Left ventricle myocardium inferior (tissue), 1 donor: ENCODE data around the gene GRID1. TPM values are rescaled to one million over a fixed set of nuclear protein-coding genes. Genes with fewer than 3 reads are reported as not detected.

Experiments
- DNase-seq: peaks from one replicate; pipeline ENCODE4 v3.0.0-alpha.2; 2020
- H3K27ac ChIP-seq: fragments of 200-600 bp; replicated peaks from 2 replicates; pipeline ENCODE4 v1.8.0; 2021
- H3K27me3 ChIP-seq: fragments of 200-600 bp; 2 replicates; pipeline ENCODE4 v1.8.0; 2021; ENCODE audit warnings: low read depth
- H3K36me3 ChIP-seq: fragments of 200-600 bp; 2 replicates; pipeline ENCODE4 v1.8.0; 2021
- H3K4me1 ChIP-seq: fragments of 200-600 bp; 2 replicates; pipeline ENCODE4 v1.8.0; 2021
- H3K4me3 ChIP-seq: fragments of 200-600 bp; 2 replicates; pipeline ENCODE4 v1.8.0; 2021; ENCODE audit warnings: mild to moderate bottlenecking, moderate library complexity
- H3K9me3 ChIP-seq: fragments of 200-600 bp; replicated peaks from 2 replicates; pipeline ENCODE4 v1.8.0; 2021
- intact Hi-C: fragments of 100-400 bp; cut with micrococcal nuclease; formaldehyde crosslinking; loops from one replicate; pipeline ENCODE4 v1.11.0; 2022
- long read RNA-seq: library from polyadenylated mRNA; unstranded; transcript quantifications from one replicate; pipeline ENCODE4 v2.0.0, GENCODE V29; 2021
- total RNA-seq: library from RNA; stranded (reverse); fragmentation: NEBNext Ultra II Directional; extraction: Animal tissue kit (Norgen Biotek cat#: 25700); gene quantifications from one replicate; pipeline ENCODE4 v1.2.1, GENCODE V29; 2021
- TF ChIP-seq, protein P1 (sequence below): fragments of 200-600 bp; IDR thresholded peaks from 2 replicates; pipeline ENCODE4 v1.8.0; 2021; ENCODE audit warnings: antibody characterized with exemption, mild to moderate bottlenecking, borderline replicate concordance
- donor health status: DM: no; HTN: yes; CAD: no; lungs with severe emphysema.

Gene GRID1
- 1.6 TPM for total RNA-seq
- long read RNA-seq, partial matches to known transcripts: 0 of 3 reads
- long read RNA-seq, other reads (novel, unspliced or antisense): 3 of 3 reads

DNA sequence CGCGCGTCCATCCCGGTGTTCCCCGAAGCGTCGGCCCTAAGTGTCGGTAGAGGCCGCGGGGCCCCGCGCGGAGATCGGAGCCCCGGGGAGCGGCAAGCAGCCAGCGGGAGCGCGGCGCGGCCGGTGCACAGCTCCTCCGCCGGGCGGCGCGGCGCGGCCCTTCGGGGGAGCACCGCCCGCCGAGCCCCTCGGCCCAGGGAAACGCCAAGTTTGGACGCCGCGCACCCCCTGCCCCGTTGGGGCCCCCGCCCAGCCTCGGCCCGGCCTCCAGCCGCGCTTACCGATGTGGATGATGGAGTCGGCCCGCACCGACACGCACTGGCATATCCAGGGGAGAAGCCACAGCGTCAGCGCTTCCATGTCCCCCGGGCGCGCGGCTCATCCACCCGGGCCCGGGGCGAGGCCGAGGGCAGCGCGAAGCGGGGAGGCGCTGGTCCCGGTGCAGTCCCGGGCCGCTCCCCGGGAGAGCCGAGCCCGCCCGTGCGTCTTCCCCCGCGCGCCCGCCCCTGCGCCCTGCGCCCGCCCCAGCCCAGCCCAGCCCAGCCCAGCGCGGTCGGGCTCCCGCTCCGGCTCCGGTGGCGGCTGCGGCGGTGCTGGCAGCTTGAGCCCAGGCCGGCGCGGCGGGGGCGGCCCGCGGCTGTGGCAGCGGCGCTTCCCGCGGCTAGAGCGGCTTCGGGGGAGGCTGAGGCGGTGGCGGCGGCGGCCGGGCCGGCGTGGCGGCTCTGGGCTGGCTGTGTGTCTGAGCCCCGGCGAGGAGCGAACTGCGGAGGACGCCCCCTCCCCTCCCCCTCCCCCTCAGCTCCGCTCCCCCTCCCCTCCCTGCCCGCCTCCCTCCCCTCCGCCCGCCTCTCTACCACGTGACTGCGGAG lies at the start of gene GRID1:
Gene GRID1, minus strand, starts transcription at position 763 of the 869 bp plus-strand sequence.
- Histone ChIP-seq H3K9me3 (no peaks in the 10 kb centered on the region), H3K27me3 (peaks cover 88% of the 10 kb centered on the region), H3K27ac (no peak within 1 kb of the TSS), H3K36me3 (no peaks in the 10 kb centered on the region), H3K4me3 (peak within 1 kb of the TSS; percentile 72), H3K4me1 (peaks cover 48% of the 10 kb centered on the region)
- DNase-seq: no peak
- intact Hi-C loops: no loop called here
- TF ChIP-seq, protein P1, sequence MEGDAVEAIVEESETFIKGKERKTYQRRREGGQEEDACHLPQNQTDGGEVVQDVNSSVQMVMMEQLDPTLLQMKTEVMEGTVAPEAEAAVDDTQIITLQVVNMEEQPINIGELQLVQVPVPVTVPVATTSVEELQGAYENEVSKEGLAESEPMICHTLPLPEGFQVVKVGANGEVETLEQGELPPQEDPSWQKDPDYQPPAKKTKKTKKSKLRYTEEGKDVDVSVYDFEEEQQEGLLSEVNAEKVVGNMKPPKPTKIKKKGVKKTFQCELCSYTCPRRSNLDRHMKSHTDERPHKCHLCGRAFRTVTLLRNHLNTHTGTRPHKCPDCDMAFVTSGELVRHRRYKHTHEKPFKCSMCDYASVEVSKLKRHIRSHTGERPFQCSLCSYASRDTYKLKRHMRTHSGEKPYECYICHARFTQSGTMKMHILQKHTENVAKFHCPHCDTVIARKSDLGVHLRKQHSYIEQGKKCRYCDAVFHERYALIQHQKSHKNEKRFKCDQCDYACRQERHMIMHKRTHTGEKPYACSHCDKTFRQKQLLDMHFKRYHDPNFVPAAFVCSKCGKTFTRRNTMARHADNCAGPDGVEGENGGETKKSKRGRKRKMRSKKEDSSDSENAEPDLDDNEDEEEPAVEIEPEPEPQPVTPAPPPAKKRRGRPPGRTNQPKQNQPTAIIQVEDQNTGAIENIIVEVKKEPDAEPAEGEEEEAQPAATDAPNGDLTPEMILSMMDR: peak; percentile 24

DNA sequence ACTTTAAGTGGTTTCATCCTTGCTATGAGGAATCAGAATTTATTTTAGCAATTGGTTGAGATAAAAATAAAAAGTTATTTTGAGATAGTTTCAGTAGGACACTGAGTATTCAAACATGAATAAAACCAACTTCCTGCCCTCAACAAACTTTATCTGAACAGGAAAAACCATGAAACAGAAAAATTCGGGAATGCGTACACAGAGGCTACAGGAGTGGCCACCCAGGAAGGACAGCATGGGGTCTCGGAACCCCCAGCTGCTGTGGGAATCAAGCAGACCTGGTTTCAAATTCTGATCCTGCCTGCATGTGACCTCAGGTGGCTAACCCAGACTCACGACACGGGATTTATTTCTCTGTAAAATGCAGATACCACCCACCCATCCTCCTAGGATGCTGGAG lies 49.0 kb upstream of the GRID1 start:
- TF ChIP-seq, protein P1: no peak
- intact Hi-C loops: no loop called here
- no peak overlapping the region for H3K27ac ChIP-seq
- peaks cover 14% of the 10 kb centered on the region for H3K4me1 ChIP-seq
- no peak overlapping the region for H3K4me3 ChIP-seq
- no peaks in the 10 kb centered on the region for H3K36me3 ChIP-seq
- H3K9me3 ChIP-seq: peaks cover 4% of the 10 kb centered on the region
- H3K27me3 ChIP-seq: peaks cover 28% of the 10 kb centered on the region
- no peak for DNase-seq

DNA sequence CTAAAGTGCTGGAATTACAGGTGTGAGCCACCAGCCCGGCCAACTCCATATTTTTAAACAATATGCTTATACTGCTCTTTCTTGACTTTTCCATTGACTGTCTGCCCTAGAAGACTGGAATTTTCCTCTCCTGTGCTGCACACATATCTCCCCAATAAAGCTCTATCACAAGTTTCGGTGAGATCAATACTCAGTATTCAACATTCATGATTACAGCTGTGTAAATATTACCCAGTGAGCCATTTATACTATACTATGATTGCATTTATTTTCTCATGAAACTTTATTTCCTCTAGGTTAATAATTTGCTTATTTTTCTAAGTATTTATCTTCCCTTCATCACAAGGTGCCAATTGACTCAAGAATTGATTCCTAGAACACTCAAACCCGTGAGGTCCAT lies 48.5 kb upstream of the GRID1 start:
- intact Hi-C loops: no loop called here
- H3K4me3 ChIP-seq: no peak overlapping the region
- peaks cover 5% of the 10 kb centered on the region for H3K9me3 ChIP-seq
- no peaks in the 10 kb centered on the region for H3K36me3 ChIP-seq
- peaks cover 14% of the 10 kb centered on the region for H3K4me1 ChIP-seq
- no peak for DNase-seq
- TF ChIP-seq, protein P1: no peak
- peaks cover 28% of the 10 kb centered on the region for H3K27me3 ChIP-seq
- H3K27ac ChIP-seq: no peak overlapping the region

DNA sequence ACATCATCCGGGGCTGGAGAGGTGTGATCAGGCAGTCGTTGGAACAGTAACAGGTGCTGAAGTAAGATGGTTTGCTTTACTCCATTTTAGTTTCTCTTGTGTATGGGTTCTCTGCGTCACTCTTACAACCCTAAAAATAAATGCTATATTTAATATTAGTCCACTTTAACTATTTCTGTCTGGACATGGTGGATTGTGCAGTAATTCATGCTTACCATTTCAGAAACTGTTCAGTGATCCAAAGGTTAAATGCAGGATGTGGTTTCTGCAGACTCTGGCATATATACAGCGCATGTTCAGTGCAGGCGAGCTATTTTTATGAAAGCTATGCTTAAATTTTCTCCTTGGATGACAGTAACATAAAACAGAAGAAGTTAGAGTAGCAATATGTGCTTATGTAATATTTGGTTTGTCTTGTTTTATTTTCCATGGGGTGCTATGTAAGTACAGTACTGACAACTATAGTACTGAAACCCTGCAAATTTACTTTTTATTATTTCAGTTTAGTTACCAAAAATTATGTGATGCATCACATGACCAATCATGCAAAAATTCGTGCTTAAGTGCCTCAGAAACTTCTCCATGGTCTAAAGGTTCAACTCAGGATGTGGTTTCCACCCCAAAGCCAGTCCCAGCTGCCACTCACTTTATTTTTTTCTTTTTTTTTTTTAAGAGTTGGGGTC lies 46.6 kb upstream of the GRID1 start:
- peaks cover 20% of the 10 kb centered on the region for H3K27me3 ChIP-seq
- no peaks in the 10 kb centered on the region for H3K36me3 ChIP-seq
- H3K4me3 ChIP-seq: no peak overlapping the region
- peaks cover 14% of the 10 kb centered on the region for H3K4me1 ChIP-seq
- no peak for DNase-seq
- peaks cover 5% of the 10 kb centered on the region for H3K9me3 ChIP-seq
- TF ChIP-seq, protein P1: no peak
- no peak overlapping the region for H3K27ac ChIP-seq
- intact Hi-C loops: no loop called here

DNA sequence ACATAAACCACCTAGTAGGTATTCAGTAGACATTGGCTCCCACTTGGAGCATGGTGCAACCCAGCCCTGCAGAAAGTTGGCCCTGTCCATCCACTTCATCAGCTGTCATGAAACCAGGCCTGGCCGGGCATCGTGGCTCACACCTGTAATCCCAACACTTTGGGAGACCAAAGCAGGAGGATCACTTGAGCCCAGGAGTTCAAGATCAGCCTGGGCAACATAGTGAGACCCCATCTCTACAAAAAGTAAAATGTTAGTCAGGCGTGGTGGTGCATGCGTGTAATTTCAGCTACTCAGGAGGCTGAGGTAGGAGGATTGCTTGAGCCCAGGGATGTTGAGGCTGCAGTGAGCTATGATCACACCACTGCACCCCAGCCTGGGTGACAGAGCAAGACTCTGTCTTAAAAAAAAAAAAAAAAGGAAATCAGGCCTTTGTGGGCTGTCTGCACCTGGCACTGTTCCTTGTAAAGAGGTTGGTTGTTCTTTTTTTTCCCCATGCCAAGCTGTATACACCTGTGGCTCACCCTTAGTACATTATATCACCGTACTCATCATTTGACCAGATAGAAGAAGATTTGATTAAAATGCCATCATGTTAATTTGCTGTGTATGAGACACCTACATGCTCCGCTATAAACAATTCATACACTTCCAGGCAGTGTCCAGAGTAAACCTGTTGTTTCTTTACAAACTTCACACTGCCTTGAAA lies 45.4 kb upstream of the GRID1 start:
- H3K27me3 ChIP-seq: peaks cover 12% of the 10 kb centered on the region
- no peak for DNase-seq
- peak overlapping the region; percentile 34 for H3K27ac ChIP-seq
- H3K9me3 ChIP-seq: peaks cover 5% of the 10 kb centered on the region
- no peaks in the 10 kb centered on the region for H3K36me3 ChIP-seq
- H3K4me1 ChIP-seq: peaks cover 14% of the 10 kb centered on the region
- no peak overlapping the region for H3K4me3 ChIP-seq
- intact Hi-C loops: no loop called here
- TF ChIP-seq, protein P1: no peak
